Measurements from ENCODE around the gene SPCS1. TPM values are rescaled to one million over a fixed set of nuclear protein-coding genes. Genes with fewer than 3 reads are reported as not detected.
"Not testable (repeated sequence)": the region's sequence is repeated elsewhere in the genome, so short reads cannot be mapped to it uniquely, and the experiment has no call there.

The SPCS1 gene
- total RNA-seq, 1 donor = 67.0 TPM

DNA sequence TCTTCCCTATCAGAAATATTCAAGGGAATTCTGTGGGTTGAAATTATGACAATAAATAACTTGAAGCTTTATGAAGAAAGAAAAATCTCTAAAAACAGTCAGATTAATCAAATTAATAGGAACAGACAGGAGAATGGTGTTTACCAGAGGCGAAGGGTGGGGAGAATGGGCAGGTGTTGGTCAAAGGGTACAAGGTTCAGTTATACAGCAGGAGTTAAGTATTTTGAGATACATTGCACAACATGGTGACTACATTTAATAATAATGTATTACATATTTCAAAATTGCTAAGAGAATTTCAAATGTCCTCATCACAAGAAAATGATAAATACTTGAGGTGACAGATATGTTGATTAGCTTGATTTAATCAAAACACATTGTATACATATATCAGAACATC lies 18.6 kb downstream of the SPCS1 start:
- no peaks in the 10 kb centered on the region for H3K9me3 ChIP-seq (ENCODE audit: low read depth, low read length)
- H3K79me2 ChIP-seq (ENCODE audit: insufficient read depth, low read length) = no peaks in the 10 kb centered on the region
- H3K4me2 ChIP-seq (ENCODE audit: insufficient read depth, low read length) = no peak overlapping the region
- H3K36me3 ChIP-seq (ENCODE audit: insufficient read depth, low read length) = no peaks in the 10 kb centered on the region
- TF ChIP-seq, protein P1, sequence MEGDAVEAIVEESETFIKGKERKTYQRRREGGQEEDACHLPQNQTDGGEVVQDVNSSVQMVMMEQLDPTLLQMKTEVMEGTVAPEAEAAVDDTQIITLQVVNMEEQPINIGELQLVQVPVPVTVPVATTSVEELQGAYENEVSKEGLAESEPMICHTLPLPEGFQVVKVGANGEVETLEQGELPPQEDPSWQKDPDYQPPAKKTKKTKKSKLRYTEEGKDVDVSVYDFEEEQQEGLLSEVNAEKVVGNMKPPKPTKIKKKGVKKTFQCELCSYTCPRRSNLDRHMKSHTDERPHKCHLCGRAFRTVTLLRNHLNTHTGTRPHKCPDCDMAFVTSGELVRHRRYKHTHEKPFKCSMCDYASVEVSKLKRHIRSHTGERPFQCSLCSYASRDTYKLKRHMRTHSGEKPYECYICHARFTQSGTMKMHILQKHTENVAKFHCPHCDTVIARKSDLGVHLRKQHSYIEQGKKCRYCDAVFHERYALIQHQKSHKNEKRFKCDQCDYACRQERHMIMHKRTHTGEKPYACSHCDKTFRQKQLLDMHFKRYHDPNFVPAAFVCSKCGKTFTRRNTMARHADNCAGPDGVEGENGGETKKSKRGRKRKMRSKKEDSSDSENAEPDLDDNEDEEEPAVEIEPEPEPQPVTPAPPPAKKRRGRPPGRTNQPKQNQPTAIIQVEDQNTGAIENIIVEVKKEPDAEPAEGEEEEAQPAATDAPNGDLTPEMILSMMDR (IDR thresholded peaks at IDR 0.05; ENCODE audit: extremely low read depth, low read depth, low read length) = no peak
- no peak overlapping the region for H3K4me3 ChIP-seq (ENCODE audit: insufficient read depth, low read length)
- no peak overlapping the region for H3K27ac ChIP-seq (ENCODE audit: low read depth, low read length)
- H3K27me3 ChIP-seq (ENCODE audit: insufficient read depth, low read length) = no peaks in the 10 kb centered on the region
- DNase-seq (ENCODE audit: insufficient read length, low spot score, missing footprints) = no peak
- no peaks in the 10 kb centered on the region for H4K20me1 ChIP-seq (ENCODE audit: insufficient read depth, low read length)
- H2AFZ ChIP-seq (ENCODE audit: low read length) = no peak overlapping the region
- H3K4me1 ChIP-seq (ENCODE audit: insufficient read depth, low read length) = no peaks in the 10 kb centered on the region

DNA sequence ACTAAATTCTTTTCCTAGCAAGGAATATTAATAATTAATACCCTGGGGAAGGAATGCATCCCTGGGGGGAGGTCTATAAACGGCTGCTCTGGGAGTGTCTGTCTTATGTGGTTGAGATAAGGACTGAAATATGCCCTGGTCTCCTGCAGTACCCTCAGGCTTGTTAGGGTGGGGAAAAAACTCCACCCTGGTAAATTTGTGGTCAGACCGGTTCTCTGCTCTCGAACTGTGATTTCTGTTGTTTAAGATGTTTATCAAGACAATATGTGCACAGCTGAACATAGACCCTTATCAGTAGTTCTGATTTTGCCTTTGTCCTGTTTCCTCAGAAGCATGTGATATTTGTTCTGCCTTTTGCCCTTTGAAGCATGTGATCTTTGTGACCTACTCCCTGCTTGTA lies 22.8 kb downstream of the SPCS1 start:
- H3K4me3 ChIP-seq (ENCODE audit: insufficient read depth, low read length); H3K4me2 ChIP-seq (ENCODE audit: insufficient read depth, low read length); H3K27me3 ChIP-seq (ENCODE audit: insufficient read depth, low read length); H4K20me1 ChIP-seq (ENCODE audit: insufficient read depth, low read length); H2AFZ ChIP-seq (ENCODE audit: low read length); H3K27ac ChIP-seq (ENCODE audit: low read depth, low read length); H3K4me1 ChIP-seq (ENCODE audit: insufficient read depth, low read length); DNase-seq (ENCODE audit: insufficient read length, low spot score, missing footprints); H3K79me2 ChIP-seq (ENCODE audit: insufficient read depth, low read length); H3K9me3 ChIP-seq (ENCODE audit: low read depth, low read length): not testable (repeated sequence)
- H3K36me3 ChIP-seq (ENCODE audit: insufficient read depth, low read length) = peaks cover 21% of the 10 kb centered on the region

DNA sequence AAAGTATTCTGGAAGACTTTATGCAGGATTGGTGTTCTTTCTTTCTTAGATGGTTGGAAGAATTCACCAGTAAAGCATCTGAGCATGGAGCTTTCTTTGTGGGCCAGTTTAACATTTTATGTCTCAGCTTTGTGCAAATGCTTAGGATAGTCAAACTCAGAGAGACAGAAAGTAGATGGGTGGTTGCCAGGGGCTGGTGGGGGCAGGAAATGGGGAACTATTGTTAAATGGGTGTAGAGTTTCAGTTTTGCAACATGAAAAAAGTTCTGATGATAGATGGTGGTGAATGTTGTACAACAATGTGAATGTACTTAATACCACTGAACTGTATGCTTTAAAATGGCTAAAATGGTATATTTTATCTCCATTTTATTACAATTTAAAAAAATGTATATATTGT lies 24.8 kb downstream of the SPCS1 start:
- no peak overlapping the region for H3K4me2 ChIP-seq (ENCODE audit: insufficient read depth, low read length)
- peaks cover 32% of the 10 kb centered on the region for H3K36me3 ChIP-seq (ENCODE audit: insufficient read depth, low read length)
- no peak overlapping the region for H3K4me3 ChIP-seq (ENCODE audit: insufficient read depth, low read length)
- no peak overlapping the region for H3K27ac ChIP-seq (ENCODE audit: low read depth, low read length)
- H3K27me3 ChIP-seq (ENCODE audit: insufficient read depth, low read length) = no peaks in the 10 kb centered on the region
- H3K4me1 ChIP-seq (ENCODE audit: insufficient read depth, low read length) = no peaks in the 10 kb centered on the region
- H3K79me2 ChIP-seq (ENCODE audit: insufficient read depth, low read length) = no peaks in the 10 kb centered on the region
- DNase-seq (ENCODE audit: insufficient read length, low spot score, missing footprints) = no peak
- no peaks in the 10 kb centered on the region for H4K20me1 ChIP-seq (ENCODE audit: insufficient read depth, low read length)
- H2AFZ ChIP-seq (ENCODE audit: low read length) = no peak overlapping the region
- H3K9me3 ChIP-seq (ENCODE audit: low read depth, low read length) = peaks cover 5% of the 10 kb centered on the region
- TF ChIP-seq, protein P1 (IDR thresholded peaks at IDR 0.05; ENCODE audit: extremely low read depth, low read depth, low read length) = no peak

DNA sequence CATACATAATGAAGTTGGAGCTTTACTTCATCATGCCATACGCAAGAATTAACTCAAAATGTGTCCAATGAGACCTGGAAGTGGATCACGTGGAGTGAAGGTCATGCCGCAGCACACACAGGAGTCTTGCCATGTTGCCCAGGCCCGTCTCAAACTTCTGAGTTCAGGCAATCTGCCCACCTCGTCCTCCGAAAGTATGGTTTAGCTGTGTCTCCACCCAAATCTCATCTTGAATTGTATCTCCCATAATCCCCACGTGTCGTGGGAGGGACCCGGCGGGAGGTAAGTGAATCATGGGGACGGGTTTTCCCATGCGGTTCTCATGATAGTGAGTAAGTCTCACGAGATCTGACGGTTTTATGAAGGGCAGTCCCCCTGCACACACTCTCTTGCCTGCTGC lies 25.7 kb downstream of the SPCS1 start:
- H3K27ac ChIP-seq (ENCODE audit: low read depth, low read length) = no peak overlapping the region
- H3K79me2 ChIP-seq (ENCODE audit: insufficient read depth, low read length) = no peaks in the 10 kb centered on the region
- no peaks in the 10 kb centered on the region for H3K4me1 ChIP-seq (ENCODE audit: insufficient read depth, low read length)
- peaks cover 36% of the 10 kb centered on the region for H3K36me3 ChIP-seq (ENCODE audit: insufficient read depth, low read length)
- no peak overlapping the region for H3K4me2 ChIP-seq (ENCODE audit: insufficient read depth, low read length)
- DNase-seq (ENCODE audit: insufficient read length, low spot score, missing footprints) = no peak
- H3K27me3 ChIP-seq (ENCODE audit: insufficient read depth, low read length) = no peaks in the 10 kb centered on the region
- H3K4me3 ChIP-seq (ENCODE audit: insufficient read depth, low read length) = no peak overlapping the region
- peaks cover 5% of the 10 kb centered on the region for H3K9me3 ChIP-seq (ENCODE audit: low read depth, low read length)
- no peak overlapping the region for H2AFZ ChIP-seq (ENCODE audit: low read length)
- TF ChIP-seq, protein P1 (IDR thresholded peaks at IDR 0.05; ENCODE audit: extremely low read depth, low read depth, low read length) = no peak
- no peaks in the 10 kb centered on the region for H4K20me1 ChIP-seq (ENCODE audit: insufficient read depth, low read length)

Data from osteoblast (primary cell).